Stimulated activated CD8-positive, alpha-beta memory T cell treated with anti-CD3 and anti-CD28 coated beads, Interleukin-7, amount 100 ng/mL, for 1 hour (primary cell): Measurements from ENCODE around the gene GPRIN1.
"Not testable (repeated sequence)": the region's sequence is repeated elsewhere in the genome, so short reads cannot be mapped to it uniquely, and the experiment has no call there.

Experiments
- DNase-seq, 2 donors: peaks; one replicate each; pipeline ENCODE4 v3.0.0-alpha.2; 2020; ENCODE audit warnings: low read depth in 2 of 2

Gene GPRIN1

GRCh38 chr5:176575066-176575465 is 34.9 kb downstream of the GPRIN1 start:
- no peak for DNase-seq

DNA sequence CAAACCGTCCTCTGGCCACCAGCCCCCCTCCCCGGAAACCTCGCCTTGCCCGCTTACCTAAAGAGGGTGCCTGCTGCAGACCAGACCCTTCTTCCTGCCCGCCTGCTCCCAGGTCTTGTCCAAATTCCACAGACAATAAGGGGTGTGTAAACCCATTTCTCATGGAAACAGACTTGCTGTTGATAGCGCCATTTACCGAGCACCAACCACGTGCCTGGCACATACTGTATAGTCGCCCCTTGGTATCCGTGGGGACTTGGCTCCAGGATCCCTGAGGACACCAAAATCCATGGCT is 35.7 kb downstream of the GPRIN1 start:
- DNase-seq = no peak

GRCh38 chr5:176573564-176574296 is 36.2 kb downstream of the GPRIN1 start:
- peak; percentile 51 to 76 for DNase-seq

GRCh38 chr5:176570044-176570443 is 39.9 kb downstream of the GPRIN1 start:
- DNase-seq = no peak

DNA sequence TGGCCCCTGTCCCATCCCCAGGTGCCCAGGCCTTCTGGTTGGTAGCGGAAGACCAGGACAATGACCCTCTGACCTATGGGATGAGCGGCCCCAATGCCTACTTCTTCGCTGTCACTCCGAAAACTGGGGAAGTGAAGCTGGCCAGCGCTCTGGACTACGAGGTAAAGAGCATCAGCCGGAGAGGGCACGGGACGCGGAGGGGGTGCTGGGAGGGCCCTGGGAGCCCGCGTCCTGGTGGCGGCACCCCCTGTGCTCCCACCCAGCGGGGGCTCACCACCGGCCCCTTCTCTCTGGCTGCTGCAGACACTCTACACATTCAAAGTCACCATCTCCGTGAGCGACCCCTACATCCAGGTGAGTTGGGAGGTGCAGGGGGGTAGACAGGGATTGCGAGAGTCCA is 41.3 kb downstream of the GPRIN1 start:
- DNase-seq = no peak

DNA sequence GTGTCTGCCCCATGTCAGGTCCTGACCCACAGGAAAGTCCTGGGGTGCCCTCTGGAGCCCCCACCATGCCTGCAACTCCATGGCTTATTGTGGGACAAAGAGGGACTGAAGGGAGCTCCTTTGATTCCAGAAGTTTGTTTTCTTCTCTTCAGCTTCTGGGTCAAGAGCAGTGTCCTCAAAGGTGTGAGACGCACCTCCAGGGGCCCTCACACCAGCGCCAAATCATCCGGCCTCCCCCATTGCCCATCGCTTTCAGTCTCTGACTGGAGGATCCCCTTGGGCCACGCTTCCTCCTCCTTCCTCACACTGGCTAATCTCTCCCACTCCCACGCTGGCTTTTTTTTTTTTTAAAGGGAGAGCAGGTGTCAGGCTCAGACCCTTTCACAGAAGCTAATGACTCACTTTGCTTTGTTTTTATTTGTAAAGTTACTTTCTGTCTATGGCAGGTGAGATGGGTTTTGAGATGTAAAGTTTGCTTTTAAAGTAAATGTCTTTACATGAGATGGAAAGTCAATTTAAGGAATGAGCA is 44.1 kb downstream of the GPRIN1 start:
- DNase-seq = no peak

- no peak for DNase-seq
Observed at GRCh38 chr5:176564002-176564401, 46.0 kb downstream of the GPRIN1 start.

DNA sequence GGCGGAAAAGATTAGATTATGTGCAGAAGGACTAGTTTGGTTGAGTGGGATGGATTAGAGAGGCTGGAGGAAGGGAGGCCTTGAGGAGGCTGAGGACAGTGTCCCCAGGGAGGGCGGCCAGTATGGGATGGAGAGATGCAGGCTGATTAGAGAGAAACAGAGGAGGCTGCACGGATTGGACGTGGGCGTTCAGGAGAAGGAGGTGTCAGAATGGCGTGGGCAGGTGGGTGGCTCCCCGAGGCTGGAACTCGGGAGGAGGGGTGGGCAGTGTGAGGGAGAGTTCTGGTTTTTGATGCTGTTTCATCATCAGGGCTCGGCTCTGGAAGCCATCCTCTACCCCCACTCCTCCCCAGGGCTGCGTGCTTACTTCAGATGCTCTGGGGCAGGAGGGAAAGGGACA is 47.8 kb downstream of the GPRIN1 start:
- no peak for DNase-seq

GRCh38 chr5:176561259-176561658 is 48.7 kb downstream of the GPRIN1 start:
- no peak for DNase-seq

DNA sequence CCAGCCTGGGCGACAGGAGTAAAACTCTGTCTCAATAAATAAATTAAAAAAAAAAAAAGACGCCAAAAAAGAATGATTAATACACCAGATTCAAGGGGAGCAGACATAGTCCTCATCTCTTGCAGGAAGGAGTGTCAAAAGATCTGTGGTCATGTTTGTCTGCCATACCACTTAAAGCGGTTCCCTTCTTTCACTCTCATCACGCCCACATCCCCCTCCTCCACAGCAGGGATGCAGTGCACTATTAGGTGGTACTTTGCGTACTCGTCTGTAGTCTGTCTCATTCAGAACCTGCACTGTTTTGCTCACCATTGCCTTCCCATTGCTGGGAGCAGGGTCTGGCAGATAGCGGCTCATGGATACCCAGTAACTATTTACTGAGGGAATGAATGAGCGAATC is 49.6 kb downstream of the GPRIN1 start:
- no peak for DNase-seq

DNA sequence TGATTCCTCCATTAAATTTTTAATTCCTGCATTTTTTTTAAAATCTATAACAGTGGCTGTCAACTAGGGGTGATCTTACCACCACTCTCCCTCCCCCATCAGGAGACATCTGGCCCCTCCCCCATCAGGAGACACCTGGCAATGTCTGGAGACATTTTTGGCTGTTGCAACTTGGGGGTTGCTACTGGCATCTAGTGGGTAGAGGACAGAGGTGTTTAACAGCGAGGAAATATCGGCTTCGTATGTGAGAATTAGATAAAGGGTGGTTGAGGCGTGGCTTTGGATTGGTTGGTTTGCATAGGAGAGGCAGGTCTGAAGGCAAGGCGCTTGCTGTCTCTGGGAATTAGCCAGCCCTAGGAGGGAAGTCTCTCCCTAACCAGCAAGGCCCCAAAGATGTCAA is 50.3 kb downstream of the GPRIN1 start:
- no peak for DNase-seq

DNA sequence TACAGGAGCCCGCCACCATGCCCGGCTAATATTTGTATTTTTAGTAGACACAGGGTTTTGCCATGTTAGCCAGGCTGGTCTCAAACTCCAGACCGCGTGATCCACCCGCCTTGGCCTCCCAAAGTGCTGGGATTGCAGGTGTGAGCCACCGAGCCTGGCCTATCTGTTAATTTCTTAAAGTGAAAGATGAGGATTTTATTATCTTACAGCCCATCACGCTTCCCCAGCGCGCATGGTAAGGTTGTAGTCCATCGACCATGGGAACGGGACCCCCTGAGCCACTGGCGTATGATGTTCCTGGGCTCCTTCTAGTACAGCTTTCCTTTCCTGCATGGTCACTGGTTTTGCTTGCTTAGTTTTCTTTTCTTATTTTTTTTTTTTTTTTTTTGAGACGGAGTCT is 52.1 kb downstream of the GPRIN1 start:
- no peak for DNase-seq

DNA sequence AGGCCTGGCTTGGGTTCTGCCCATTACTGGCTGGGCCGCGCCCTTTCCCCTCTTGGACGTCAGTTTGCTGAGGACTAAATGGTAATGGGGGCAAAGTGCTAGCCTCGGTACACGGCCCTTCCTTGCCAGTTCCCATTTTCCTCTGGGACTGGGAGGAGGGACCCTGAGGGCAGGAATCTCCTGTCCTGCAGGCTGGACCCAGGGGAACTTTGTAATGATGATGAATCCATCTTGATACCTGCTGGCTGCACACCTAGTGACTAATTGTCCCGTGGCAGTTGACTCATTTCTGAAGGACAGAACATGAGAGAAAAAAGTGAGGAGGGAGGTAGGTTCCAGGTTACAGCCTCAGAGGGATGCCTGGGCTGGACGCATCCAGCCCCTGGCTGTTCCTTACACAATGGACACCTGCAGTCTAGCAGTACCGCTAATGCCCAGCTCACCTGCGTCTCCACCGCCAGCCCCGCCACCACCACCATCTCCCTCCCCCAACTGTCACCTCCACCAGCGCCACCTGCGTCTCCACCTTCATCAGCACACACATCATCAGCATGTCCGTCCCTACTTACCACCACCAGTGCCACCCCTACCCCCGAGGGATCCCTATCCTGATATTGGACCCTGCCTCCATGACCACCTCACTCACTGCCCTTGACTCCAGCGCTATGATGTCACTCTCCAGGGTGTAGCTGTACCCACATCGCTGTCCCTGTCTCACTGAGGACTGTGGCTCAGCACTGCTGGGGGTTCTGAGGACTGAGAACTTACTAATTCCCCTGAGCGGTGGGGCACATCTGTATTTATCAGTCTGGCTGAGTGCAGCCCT is 56.5 kb downstream of the GPRIN1 start:
- DNase-seq = no peak

DNA sequence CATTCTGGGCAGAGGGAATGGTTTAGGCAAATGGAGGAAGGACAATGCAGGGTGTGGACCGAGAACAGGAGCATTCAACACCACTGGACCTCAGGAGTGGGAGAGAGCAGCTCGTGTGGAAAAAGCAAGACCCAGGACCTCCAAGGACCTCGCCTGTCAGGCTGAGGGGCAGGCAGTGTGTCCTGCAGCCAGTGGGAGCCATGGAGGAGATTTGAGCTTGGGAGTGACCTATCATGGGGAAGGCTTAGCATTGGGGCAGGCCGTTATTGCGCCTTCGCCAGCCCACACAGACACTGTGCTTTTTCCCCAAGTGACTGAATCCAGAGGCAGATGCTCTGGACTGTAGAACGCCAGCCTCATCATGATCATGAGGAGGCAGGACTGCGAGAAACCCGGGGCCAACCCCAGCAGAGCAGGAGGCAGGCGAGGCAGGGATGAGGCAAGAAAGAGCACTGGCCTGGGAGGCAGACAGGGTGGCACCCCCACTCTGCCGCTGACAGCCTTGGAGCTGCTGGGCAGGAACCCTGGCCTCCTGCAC is 57.6 kb downstream of the GPRIN1 start:
- no peak for DNase-seq

DNA sequence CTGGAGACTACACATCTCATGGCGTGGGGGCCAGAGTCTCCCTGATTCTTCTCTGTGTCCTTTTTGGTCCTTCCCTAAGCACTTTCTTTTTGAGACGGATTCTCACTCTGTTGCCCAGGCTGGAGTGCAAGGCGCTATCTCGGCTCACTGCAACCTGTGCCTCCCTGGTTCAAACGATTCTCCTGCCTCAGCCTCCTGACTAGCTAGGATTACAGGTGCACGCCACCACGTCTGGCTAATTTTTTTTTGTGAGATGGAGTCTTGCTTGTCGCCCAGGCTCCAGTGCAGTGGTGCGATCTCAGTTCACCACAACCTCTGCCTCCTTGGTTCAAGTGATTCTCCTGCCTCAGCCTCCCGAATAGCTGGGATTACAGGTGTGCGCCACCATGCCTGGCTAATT is 59.0 kb downstream of the GPRIN1 start:
- not testable (repeated sequence) for DNase-seq

GRCh38 chr5:176550275-176550831 is 59.6 kb downstream of the GPRIN1 start:
- DNase-seq = no peak

DNA sequence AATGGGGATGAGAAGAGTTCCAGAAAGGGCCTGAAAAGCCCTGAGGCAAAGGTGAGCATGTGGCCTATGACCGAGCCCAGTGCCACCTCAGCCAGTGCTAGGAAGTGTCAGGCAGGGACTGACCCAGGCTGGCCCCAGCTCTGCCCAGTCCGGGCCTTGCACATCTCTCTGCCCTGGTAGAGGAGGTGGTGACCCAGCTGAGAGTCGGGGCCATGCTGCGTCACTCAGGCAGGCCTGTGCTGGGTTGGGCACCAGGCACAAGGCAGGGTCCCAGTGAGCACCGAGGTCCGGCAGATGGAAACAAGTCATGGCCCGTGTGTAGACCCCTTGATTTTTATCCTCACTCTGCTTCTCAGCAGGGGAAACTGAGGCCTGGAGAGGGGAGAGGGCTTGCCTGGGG is 60.1 kb downstream of the GPRIN1 start:
- DNase-seq = no peak

DNA sequence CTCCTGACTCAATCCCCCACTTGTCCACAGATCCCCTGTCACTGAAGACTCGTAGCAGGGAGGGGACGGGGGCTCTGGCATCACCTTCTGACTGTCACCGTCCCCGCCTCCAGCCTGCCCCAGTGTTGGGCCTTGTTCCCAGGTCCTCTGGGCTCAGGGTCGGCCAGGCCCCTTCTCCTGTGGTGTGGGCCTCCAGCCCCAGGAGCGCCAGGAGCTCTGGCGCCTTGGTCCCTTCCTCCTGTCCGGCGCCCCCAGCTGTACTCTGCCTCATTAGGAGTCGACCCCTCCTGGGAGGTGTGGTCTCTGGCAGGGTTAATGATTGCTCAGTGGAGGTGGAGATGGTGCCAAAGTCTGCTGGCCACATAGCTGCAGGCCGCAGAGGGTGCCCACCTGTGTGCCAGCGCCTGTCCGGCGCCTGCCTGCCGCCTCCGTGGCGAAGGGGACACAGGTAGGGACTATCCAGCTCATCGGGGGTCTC is 61.0 kb downstream of the GPRIN1 start, which contains the start of gene CDHR2:
Gene CDHR2 (plus strand): TSS at position 376 of the 478 bp plus-strand sequence. CDS start 16,011 bp downstream, outside the sequence.
- DNase-seq = no peak

DNA sequence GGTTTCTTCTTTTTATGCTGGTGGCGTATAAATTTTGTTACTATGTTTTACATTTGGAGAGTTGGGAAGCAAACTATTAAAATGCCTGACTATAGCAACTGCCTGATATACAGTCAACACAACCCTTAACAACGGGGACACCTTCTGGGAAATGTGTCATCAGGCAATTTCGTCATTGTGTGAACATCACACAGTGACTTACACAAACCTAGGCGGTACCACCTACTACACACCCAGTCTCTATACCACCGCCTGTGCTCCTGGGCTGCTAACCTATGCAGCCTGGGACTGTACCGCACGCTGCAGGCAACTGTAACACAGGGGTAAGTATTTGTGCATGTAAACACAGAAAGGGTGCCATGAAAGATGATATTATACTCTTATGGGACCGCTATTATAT is 62.2 kb downstream of the GPRIN1 start:
- DNase-seq = no peak
